DMS153 treated with DMSO at 0.1 percent for 48 hours (cell line): ENCODE measurements around the gene PKIG.

Experiments
- DNase-seq: peaks from one replicate; lab custom pipeline; 2025; ENCODE audit not compliant: unreplicated experiment; lab: John Stamatoyannopoulos, UW

PKIG gene

DNA sequence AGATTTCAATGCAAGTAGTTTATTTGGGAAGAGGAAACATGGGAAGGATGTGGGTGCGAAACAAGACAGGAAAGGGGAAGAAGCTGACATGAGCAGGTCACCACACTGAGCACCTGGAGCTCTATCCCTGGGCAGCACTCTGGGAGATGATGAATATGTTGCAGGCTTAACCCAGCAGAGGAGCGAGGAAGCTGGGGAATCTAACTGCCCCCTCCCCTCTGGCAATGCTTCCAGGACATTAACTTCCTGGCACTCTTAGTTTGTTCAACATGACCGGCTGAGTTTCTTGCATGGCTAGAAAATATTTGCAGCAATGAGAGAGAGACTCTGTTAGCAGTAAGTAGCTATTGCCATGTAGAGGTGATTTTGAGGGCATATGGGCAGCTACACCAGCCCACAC lies 74.1 kb downstream of the PKIG start:
- no peak for DNase-seq

GRCh38 chr20:44657875-44658274 lies 75.5 kb downstream of the PKIG start:
- no peak for DNase-seq

GRCh38 chr20:44658810-44659209 lies 76.4 kb downstream of the PKIG start:
- DNase-seq: no peak

DNA sequence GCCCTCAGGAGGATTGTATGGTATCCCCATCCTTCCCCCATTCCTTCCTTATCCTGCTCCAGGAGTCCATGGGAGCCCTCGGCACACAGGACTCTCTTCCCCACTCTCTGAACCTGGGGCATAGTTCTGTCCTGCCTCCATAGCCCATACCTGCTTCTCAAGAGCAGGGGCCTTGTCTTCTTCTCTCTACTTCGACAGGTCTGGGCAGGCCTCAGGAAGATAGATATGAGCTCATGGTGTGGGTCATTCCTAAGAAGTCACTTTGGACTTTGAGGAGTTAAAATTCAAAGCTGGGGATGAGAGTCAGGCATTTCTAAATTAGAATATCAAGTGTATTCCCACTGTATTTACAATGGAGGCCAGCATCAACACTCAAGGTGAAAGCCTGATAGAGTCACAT lies 77.6 kb downstream of the PKIG start:
- no peak for DNase-seq

DNA sequence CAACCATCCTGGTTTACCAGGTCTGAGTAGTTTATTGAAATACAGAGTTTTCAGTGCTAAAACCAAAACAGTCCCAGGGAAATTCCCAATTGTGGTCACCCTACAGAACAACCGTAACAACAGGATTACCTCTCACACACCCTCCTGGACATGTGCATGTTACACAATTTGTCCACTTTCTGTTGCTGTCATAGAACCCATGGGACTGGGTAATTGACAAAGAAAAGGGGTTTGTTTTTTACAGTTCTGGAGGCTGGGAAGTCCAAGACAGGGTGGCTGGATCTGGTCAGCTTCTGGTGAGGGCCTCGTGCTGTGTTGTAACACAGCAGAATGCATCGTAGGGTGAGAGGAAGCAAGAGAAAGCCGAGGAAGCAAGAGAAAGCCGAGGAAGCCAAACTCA lies 78.2 kb downstream of the PKIG start:
- DNase-seq: no peak

DNA sequence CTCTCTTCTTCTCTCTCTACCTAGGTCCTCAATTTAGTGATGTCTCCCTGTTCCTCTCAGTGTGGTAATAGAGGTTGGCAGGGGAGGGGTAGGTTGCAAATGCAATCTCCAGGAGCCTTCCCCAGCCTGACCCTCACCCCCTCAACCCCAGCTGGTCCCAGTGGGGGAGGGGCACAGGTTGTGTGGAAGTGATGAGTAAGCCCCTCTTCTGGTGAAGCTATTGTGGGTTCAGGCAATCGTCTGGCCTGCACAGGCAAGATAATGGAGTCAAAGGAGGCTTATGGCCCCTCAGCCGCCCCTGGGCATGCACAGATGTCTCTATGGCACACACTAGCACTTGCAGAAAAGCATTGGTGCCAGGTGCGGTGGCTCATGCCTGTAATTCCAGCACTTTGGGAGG lies 79.9 kb downstream of the PKIG start:
- DNase-seq: no peak

DNA sequence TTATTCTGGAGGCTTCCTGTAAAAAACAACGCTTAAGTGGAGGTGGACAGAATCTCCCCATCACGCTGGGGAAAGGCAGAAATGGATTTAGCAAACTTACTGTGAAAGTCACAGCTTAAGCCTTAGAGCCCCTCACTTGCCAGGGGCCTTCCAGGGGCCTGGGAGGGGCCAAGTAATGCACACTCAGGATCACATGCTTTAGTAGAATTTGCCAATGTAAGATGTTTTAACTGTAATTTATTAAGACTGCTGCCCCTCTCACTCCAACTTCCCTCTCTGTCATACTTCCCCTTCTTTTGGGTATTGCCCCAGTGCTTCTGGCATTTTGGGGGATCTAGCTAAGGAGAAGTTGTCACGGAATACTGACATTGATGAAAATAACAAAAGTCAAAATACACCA lies 81.8 kb downstream of the PKIG start:
- DNase-seq: no peak

DNA sequence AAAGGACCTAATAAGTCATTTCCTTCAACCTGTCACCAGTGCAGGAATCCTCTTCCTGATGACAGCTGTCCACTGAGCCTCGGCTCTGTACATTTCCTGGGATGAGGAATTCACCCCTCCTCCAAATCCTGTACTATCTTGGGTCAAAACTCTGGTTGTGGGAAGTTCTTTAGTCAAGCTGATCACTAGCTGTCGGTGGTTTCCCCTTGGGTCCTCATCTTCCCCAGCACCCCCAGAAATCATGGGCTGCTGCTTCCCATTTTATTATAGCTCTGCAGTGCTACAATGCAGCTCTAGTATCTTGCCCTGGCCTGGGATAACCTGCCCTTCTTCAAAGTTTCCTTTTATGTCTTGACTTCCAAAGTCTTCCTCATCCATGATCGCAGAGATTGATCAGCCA lies 83.7 kb downstream of the PKIG start:
- no peak for DNase-seq
